Right cardiac atrium (tissue), 5 donors: ENCODE data around the gene HKDC1. TPM values are rescaled to one million over a fixed set of nuclear protein-coding genes. Genes with fewer than 3 reads are reported as not detected.
"Not testable (repeated sequence)": the region's sequence is repeated elsewhere in the genome, so short reads cannot be mapped to it uniquely, and the experiment has no call there.

ENCODE experiments used
- ATAC-seq, 2 donors: fragments of 200-7000 bp; cut with Tn5 transposase; one replicate each; pipeline versions ENCODE4 v1.8.0 to v1.9.1; 2020; ENCODE audit warnings: moderate library complexity in 2 of 2, mild to moderate bottlenecking in 1 of 2
- DNase-seq, 3 donors: peaks; one replicate each; pipeline ENCODE4 v3.0.0-alpha.2; 2020
- H3K27ac ChIP-seq: one replicate; pipeline ENCODE4 v1.5.1; 2013; ENCODE audit warnings: mild to moderate bottlenecking, low read length, control low read depth, moderate library complexity
- H3K27me3 ChIP-seq: one replicate; pipeline ENCODE4 v1.6.1; 2013; ENCODE audit not compliant: control insufficient read depth, insufficient read depth
- H3K4me1 ChIP-seq: one replicate; pipeline ENCODE4 v1.6.1; 2013; ENCODE audit warnings: low read length; ENCODE audit not compliant: control insufficient read depth, insufficient read depth
- H3K4me3 ChIP-seq: one replicate; pipeline ENCODE4 v1.5.1; 2013; ENCODE audit warnings: low read length, control low read depth
- H3K9me3 ChIP-seq: one replicate; pipeline ENCODE4 v1.6.1; 2013; ENCODE audit warnings: low read length; ENCODE audit not compliant: control insufficient read depth
- WGBS: extraction: QIAGEN DNeasy Blood & Tissue Kit; methylation state at CpG from one replicate; pipeline ENCODE4 v1.1.7; 2013; 5-methylcytosine and 5-hydroxymethylcytosine counted together
- intact Hi-C, 4 donors: fragments of 100-400 bp; cut with DNase I; formaldehyde crosslinking; loops; one replicate each; pipeline versions ENCODE4 v1.11.0 to v1.14.0; 2022 to 2023
- polyA plus RNA-seq: library from polyadenylated mRNA; stranded (reverse); fragments of 200-250 nt; gene quantifications from one replicate; pipeline ENCODE4 v1.2.3, GENCODE V29; 2013
- total RNA-seq, 4 donors: library from RNA; stranded (reverse); fragmentation: NEBNext Ultra II Directional; extraction: Animal tissue kit (Norgen Biotek cat#: 25700); gene quantifications; one replicate each; pipeline ENCODE4 v1.2.1, GENCODE V29; 2021
- donor health status: healthy with polysubstance abuse.
- donor health status: DM: no; HTN: yes; CAD: no.
- donor health status: DM: no; HTN: no; CAD: no.
- donor health status: DM: no; HTN: yes; CAD: no; lungs with severe emphysema.
- donor health status: DM: yes; HTN: yes; CAD: no.

The HKDC1 gene
- total and polyA plus RNA-seq, 5 donors = 0.05 to 0.42 (median 0.15) TPM; not detected in 2

DNA sequence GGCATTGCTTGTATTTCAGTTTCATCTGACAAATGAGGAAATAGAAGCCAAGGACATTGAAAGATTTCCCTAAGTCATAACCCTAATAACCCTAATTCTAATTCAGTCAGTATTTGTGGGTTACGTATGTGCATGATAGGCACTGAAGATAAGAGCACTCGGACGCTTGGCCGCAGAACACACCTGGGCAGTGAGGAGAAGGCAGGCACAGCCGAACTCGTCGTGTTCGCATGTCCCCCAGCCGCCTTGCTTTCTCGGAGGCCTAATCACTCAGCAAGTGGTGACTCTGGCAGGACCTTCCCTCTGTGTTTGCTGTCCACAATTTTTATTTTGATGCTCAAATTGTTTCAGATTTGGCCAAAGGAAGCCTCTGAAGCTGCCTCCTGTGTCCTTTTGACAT, 23.7 kb downstream of the HKDC1 start:
- intact Hi-C loops = no loop called here
- Histone ChIP-seq H3K27ac (no peak overlapping the region), H3K27me3 (no peaks in the 10 kb centered on the region), H3K9me3 (no peaks in the 10 kb centered on the region), H3K4me1 (peaks cover 3% of the 10 kb centered on the region), H3K4me3 (no peak overlapping the region)
- ATAC-seq (no peak), DNase-seq (no peak)
- 94% methylated on average over 10 of the region's 10 CpGs for WGBS

DNA sequence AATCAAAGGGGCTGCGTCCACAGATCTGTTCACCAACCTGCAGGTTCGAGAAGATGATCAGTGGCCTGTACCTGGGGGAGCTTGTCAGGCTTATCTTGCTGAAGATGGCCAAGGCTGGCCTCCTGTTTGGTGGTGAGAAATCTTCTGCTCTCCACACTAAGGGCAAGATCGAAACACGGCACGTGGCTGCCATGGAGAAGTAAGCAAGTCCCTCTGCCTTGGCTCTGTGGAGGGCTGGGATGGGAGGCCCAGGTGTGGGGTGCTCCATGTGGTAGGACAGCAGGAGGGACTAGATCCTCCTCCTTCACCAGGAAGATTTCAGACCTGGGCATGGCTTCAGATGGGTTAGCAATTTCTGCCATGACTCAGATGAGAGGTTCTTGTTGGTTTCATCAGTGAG, 25.9 kb downstream of the HKDC1 start:
- Histone ChIP-seq H3K27ac (no peak overlapping the region), H3K4me1 (no peaks in the 10 kb centered on the region), H3K4me3 (no peak overlapping the region), H3K27me3 (no peaks in the 10 kb centered on the region), H3K9me3 (no peaks in the 10 kb centered on the region)
- ATAC-seq (no peak), DNase-seq (no peak)
- intact Hi-C loops = no loop called here
- 91% methylated on average over 5 of the region's 5 CpGs for WGBS

DNA sequence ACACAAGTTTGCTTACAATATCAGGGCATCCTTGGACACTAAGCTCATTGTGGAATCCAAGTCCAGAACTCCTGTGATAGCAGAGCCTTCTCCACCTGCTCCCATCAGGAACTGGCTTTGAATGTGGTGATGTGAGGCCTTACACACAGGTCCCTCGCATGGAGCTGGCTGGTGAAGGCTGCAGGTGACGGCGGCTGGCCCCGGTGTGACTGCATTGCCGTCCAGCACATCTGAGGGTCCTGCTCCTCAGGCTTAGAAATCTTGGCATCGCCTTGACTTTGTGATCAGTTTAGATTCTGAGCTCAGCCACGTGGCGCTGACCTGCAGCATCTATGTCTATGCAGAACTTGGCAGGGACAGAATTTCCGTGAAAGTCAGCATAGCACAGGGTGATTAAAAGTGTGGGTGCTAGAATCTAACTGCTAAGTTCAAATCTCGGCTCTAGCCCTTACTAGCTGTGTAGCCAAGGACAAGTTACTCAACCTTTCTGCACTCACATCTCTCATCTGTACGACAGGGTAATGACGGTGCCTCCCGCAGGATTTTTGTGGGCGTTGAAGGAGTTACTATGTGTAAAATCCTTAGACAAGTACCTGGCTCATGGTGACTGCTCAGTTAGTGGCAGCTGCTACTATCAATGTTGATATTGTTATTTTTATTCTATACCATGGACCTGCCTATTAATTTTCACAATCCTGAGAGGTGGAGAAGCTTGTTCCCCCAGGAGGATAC, 26.6 kb downstream of the HKDC1 start:
- H3K27ac ChIP-seq = no peak overlapping the region
- H3K9me3 ChIP-seq = no peaks in the 10 kb centered on the region
- ATAC-seq = no peak
- 83% methylated on average over 14 of the region's 14 CpGs for WGBS
- H3K4me3 ChIP-seq = no peak overlapping the region
- intact Hi-C loops = no loop called here
- H3K4me1 ChIP-seq = no peaks in the 10 kb centered on the region
- H3K27me3 ChIP-seq = no peaks in the 10 kb centered on the region
- no peak for DNase-seq

DNA sequence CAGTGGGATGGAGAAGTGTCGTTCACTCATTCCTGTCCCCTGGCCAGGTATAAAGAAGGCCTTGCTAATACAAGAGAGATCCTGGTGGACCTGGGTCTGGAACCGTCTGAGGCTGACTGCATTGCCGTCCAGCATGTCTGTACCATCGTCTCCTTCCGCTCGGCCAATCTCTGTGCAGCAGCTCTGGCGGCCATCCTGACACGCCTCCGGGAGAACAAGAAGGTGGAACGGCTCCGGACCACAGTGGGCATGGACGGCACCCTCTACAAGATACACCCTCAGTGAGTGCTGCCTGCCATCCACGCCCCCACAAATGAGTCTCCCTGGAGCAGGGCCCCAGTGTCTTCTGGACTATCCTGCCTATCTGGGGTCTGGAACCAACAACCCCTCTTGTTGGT, 27.2 kb downstream of the HKDC1 start:
- intact Hi-C loops = no loop called here
- WGBS = 94% methylated on average over 13 of the region's 13 CpGs
- no peaks in the 10 kb centered on the region for H3K4me1 ChIP-seq
- no peaks in the 10 kb centered on the region for H3K27me3 ChIP-seq
- ATAC-seq = peak in 1 of 2 donors; percentile 14
- no peaks in the 10 kb centered on the region for H3K9me3 ChIP-seq
- DNase-seq = no peak
- H3K27ac ChIP-seq = no peak overlapping the region
- H3K4me3 ChIP-seq = no peak overlapping the region

DNA sequence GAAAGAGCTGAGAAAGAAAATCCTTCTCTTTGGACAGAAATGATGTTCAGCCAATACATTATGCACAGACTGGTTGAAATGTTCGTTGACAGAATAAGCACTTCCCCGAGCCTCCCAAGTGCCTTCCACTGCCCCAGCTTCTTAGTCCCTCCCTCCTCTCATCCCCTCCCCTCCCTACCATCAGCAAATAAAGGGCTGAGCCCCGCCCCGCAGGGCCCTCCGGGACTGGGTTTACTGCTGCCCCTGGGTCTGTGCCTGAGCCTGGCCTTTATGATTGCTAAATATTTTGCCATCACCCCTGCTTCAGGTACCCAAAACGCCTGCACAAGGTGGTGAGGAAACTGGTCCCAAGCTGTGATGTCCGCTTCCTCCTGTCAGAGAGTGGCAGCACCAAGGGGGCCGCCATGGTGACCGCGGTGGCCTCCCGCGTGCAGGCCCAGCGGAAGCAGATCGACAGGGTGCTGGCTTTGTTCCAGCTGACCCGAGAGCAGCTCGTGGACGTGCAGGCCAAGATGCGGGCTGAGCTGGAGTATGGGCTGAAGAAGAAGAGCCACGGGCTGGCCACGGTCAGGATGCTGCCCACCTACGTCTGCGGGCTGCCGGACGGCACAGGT, 28.1 kb downstream of the HKDC1 start:
- Histone ChIP-seq H3K4me1 (no peaks in the 10 kb centered on the region), H3K27me3 (no peaks in the 10 kb centered on the region), H3K4me3 (no peak overlapping the region), H3K27ac (no peak overlapping the region), H3K9me3 (no peaks in the 10 kb centered on the region)
- intact Hi-C loops = no loop called here
- 83% methylated on average over 24 of the region's 24 CpGs for WGBS
- no peak for ATAC-seq
- no peak for DNase-seq

DNA sequence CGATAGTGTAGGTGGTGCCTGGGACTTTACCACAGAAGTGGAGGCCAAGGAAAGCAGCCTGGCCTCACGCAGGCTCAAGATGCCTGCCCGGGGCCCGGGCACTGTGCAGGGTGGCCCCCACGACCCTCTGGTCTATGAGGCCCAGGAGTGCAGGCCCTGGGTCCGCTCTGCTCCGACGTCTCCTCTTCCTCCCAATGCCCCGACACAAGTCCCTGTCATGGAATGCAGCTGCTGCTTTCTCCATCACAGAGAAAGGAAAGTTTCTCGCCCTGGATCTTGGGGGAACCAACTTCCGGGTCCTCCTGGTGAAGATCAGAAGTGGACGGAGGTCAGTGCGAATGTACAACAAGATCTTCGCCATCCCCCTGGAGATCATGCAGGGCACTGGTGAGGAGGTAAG, 29.9 kb downstream of the HKDC1 start:
- Histone ChIP-seq H3K9me3 (no peaks in the 10 kb centered on the region), H3K27ac (no peak overlapping the region), H3K4me1 (no peaks in the 10 kb centered on the region), H3K4me3 (no peak overlapping the region), H3K27me3 (no peaks in the 10 kb centered on the region)
- ATAC-seq = no peak
- intact Hi-C loops = no loop called here
- WGBS = 95% methylated on average over 14 of the region's 14 CpGs
- DNase-seq = no peak

DNA sequence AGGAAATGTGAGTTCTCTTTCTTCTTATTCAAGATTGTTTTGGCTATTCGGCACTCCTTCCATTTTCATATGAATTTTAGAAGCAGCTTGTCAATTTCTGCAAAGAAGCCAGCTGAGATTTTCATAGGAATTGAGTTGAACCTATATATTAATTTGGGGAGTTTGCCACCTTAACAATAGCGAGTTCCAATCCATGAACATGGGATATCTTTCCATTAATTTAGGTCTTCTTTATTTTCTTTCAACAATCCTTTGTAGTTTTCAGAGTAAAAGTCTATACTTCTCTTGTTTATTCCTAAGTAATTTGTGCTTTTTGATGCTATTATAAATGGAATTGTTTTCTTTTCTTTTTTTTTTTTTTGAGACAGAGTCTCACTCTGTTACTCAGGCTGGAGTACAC, 31.3 kb downstream of the HKDC1 start:
- ATAC-seq, H3K4me3 ChIP-seq, H3K9me3 ChIP-seq, intact Hi-C loops, H3K27ac ChIP-seq, DNase-seq, H3K27me3 ChIP-seq, H3K4me1 ChIP-seq: not testable (repeated sequence)
- WGBS = 94% methylated on average over 2 of the region's 2 CpGs

DNA sequence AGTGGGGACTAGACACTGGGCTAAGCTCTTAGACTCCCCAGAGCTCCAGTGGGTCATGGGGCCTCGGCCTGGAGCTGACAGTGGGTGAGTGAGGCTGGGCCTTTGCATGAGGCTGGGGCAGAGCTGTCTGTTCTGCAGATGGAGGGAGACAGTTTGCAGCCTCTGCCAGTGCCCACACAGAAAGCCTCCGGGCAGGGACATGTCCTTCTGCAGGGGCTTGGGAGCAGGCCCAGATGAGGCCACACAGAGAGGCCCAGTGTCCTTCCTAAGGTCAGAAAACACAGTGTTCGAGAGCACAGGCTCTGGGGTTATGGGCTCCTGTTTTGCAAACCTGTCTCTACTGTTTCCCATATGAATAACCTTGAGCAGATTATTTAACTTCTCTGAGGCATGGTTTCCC, 33.0 kb downstream of the HKDC1 start:
- DNase-seq (no peak), ATAC-seq (no peak)
- intact Hi-C loops = no loop called here
- no peak overlapping the region for H3K4me3 ChIP-seq
- WGBS = 85% methylated on average over 3 of the region's 3 CpGs
- H3K4me1 ChIP-seq = no peaks in the 10 kb centered on the region
- no peak overlapping the region for H3K27ac ChIP-seq
- H3K9me3 ChIP-seq = no peaks in the 10 kb centered on the region
- H3K27me3 ChIP-seq = no peaks in the 10 kb centered on the region

DNA sequence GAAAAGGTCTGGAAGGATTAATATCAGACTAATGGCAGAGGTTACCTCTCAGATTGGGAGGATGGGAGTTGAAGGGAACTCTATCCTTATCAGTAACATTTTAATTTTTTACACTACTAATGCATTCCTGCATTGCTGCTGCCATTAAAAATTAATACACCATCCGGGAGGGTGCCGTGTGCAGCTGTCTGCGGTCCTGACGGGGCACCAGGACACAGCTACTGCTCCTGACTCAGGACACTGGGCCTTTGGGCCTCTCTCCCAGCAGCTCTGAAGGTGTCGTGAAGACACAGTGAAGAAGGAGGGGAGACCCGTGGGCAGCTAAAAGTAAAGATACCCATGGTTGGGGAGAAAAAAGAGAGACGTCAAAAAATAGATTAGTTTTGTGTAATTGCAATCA, 34.7 kb downstream of the HKDC1 start:
- H3K27me3 ChIP-seq = no peaks in the 10 kb centered on the region
- ATAC-seq = no peak
- H3K27ac ChIP-seq = no peak overlapping the region
- no peak for DNase-seq
- no peak overlapping the region for H3K4me3 ChIP-seq
- H3K9me3 ChIP-seq = no peaks in the 10 kb centered on the region
- intact Hi-C loops = no loop called here
- H3K4me1 ChIP-seq = no peaks in the 10 kb centered on the region
- WGBS = 60% methylated on average over 7 of the region's 7 CpGs

DNA sequence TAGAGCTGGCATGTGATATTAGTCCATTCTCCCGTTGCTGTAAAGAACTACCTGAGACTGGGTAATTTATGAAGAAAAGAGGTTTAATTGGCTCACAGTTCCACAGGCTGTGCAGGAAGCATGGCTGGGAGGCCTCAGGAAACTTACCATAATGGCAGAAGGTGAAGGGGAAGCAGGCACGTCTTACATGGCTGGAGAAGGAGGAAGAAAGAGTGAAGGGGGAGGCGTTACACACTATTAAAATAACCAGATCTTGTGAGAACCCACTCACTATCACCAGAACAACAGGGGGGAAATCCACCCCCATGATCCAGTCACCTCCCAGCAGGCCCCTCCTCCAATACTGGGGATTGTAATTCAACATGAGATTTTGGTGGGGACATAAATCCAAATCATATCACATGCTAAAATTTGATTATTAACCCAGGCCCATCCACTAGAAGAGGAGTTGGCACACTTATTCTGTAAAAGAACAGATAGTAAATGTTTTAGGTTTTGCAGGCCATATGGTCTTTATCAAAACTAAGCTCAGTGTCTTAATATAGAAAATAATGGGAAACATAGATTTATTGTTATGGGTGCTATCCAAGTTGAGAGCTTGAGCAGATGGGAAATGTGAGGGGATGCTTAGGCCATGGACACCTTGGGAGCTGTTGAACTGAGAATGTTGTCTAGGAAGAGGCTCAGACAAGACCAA, 39.6 kb downstream of the HKDC1 start:
- intact Hi-C loops = loop anchor here in 1 of 4 donors (10.0 kb wide), 1 partner anchor 55 kb away; no protein-coding TSS in a partner anchor
- ATAC-seq (no peak), DNase-seq (no peak)
- no peak overlapping the region for H3K4me3 ChIP-seq
- H3K27me3 ChIP-seq = no peaks in the 10 kb centered on the region
- H3K9me3 ChIP-seq = no peaks in the 10 kb centered on the region
- H3K27ac ChIP-seq = no peak overlapping the region
- no peaks in the 10 kb centered on the region for H3K4me1 ChIP-seq
- WGBS = 81% methylated on average over 3 of the region's 3 CpGs

DNA sequence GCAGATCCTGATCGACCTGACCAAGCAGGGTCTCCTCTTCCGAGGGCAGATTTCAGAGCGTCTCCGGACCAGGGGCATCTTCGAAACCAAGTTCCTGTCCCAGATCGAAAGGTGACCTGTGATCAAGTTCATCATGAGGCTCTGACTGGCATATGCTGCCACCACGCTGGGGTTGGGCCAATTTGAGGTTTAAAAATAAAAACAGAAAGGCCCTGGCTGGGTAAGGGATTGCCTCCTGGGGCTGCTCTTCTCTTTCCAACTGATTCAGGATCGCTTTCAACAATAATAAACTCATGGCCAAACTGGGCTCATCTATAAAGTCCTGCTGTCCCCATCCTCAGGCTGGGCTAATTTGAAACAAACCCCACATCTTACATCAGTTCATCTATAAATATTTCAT, 41.1 kb downstream of the HKDC1 start:
- Histone ChIP-seq H3K4me3 (no peak overlapping the region), H3K9me3 (no peaks in the 10 kb centered on the region), H3K4me1 (no peaks in the 10 kb centered on the region), H3K27me3 (no peaks in the 10 kb centered on the region), H3K27ac (no peak overlapping the region)
- ATAC-seq = no peak
- WGBS = 73% methylated on average over 8 of the region's 8 CpGs
- no peak for DNase-seq
- intact Hi-C loops = loop anchor here in 1 of 4 donors (10.0 kb wide), 1 partner anchor 54 kb away; no protein-coding TSS in a partner anchor
